ENCODE data around the gene USP48.

DNA sequence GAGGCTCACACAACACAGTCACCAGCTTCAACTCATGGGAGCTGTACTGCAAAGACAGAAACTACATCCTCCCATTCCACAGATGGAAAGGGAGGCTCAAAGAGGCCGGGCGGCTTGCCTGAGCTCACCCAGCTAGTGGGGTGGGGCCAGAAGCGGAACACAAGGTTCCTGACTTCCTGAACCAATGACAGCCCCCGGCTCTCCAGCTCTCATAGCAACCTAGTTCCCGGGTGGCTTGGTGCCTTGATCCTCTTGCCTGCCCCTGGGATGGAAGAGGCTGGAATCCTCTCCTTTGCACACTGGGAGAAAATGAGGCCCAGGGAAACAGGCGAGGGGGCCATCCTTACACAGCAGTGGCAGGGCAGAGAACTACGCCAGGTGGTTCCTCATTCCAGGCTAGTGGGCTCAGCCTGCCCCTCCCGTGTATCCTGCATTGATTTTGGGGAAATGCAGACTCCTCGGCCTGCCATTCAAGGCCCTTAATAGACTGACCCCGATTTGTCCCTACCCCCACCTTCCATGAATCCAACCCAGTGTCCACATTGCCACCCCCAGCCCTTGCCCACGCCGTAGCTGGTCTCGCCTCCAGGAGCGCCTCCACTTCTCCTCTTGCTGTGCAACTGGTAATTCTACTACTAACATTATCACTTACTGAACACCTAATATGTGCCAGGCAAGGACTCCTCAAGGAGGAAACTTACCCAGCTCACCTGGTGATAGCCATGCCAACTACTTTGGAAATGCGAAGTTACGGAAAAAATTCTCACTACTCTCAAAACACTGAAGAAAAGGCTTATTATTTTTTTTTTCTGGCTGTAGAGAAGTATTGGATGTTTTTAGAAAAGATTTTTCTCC is 118.8 kb downstream of the USP48 start:
- TF ChIP-seq, protein P1, sequence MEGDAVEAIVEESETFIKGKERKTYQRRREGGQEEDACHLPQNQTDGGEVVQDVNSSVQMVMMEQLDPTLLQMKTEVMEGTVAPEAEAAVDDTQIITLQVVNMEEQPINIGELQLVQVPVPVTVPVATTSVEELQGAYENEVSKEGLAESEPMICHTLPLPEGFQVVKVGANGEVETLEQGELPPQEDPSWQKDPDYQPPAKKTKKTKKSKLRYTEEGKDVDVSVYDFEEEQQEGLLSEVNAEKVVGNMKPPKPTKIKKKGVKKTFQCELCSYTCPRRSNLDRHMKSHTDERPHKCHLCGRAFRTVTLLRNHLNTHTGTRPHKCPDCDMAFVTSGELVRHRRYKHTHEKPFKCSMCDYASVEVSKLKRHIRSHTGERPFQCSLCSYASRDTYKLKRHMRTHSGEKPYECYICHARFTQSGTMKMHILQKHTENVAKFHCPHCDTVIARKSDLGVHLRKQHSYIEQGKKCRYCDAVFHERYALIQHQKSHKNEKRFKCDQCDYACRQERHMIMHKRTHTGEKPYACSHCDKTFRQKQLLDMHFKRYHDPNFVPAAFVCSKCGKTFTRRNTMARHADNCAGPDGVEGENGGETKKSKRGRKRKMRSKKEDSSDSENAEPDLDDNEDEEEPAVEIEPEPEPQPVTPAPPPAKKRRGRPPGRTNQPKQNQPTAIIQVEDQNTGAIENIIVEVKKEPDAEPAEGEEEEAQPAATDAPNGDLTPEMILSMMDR (conservative IDR thresholded peaks at IDR 0.05 in 1 of 2, IDR thresholded peaks at IDR 0.05 in 1 of 2; ENCODE audit: low read depth in 1 of 2, low read length in 2 of 2), result no peak
- no peak for TF ChIP-seq EZH2 (IDR thresholded peaks at IDR 0.05; ENCODE audit: low read length, missing control alignments)
